SU-DHL-6 (cell line): Measurements from ENCODE around the gene MICOS13.

Source experiments
- H2AFZ ChIP-seq: fragments of 200-600 bp; sonication (generic); 2 replicates; pipeline ENCODE4 v1.6.1; 2014; ENCODE audit warnings: low read depth, mild to moderate bottlenecking, moderate library complexity, mixed read lengths, antibody characterized with exemption, low read length; ENCODE audit not compliant: severe bottlenecking
- H3F3A ChIP-seq: fragments of 200-600 bp; shearing (Covaris generic); 2 replicates; pipeline ENCODE4 v1.6.0; 2016; ENCODE audit warnings: antibody characterized with exemption, mild to moderate bottlenecking; ENCODE audit not compliant: insufficient read depth
- H3K27ac ChIP-seq: fragments of 200-600 bp; sonication (generic); 2 replicates; pipeline ENCODE4 v1.5.1; 2016; ENCODE audit warnings: low read depth, mild to moderate bottlenecking, low read length, moderate library complexity, mixed read lengths
- H3K27me3 ChIP-seq: fragments of 200-600 bp; sonication (generic), shearing (Covaris generic); 2 replicates; pipeline ENCODE4 v1.6.0; 2014; ENCODE audit warnings: mild to moderate bottlenecking, low read length
- H3K36me3 ChIP-seq: fragments of 200-600 bp; sonication (generic); 2 replicates; pipeline ENCODE4 v1.6.1; 2014; ENCODE audit warnings: mild to moderate bottlenecking, low read length, mixed read lengths
- H3K4me2 ChIP-seq: fragments of 300-600, 200-600 bp; shearing (Covaris generic), sonication (generic); 2 replicates; pipeline ENCODE4 v1.6.0; 2014; ENCODE audit warnings: low read length, low read depth, mild to moderate bottlenecking; ENCODE audit not compliant: poor library complexity, severe bottlenecking
- H3K4me3 ChIP-seq: fragments of 200-600 bp; sonication (generic); 2 replicates; pipeline ENCODE4 v1.5.1; 2014; ENCODE audit warnings: antibody characterized with exemption, low read length, mild to moderate bottlenecking, mixed read lengths; ENCODE audit not compliant: insufficient read depth, poor library complexity, severe bottlenecking
- H3K79me2 ChIP-seq: fragments of 200-600 bp; sonication (generic); 2 replicates; pipeline ENCODE4 v1.6.1; 2014; ENCODE audit warnings: mild to moderate bottlenecking, low read length, moderate library complexity; ENCODE audit not compliant: insufficient read depth
- H3K9ac ChIP-seq: fragments of 200-600 bp; sonication (generic); 2 replicates; pipeline ENCODE4 v1.7.0; 2014; ENCODE audit warnings: mild to moderate bottlenecking, low read length
- H3K9me2 ChIP-seq: fragments of 200-600 bp; sonication (generic); replicated peaks from 2 replicates; pipeline ENCODE4 v1.6.1; 2014; ENCODE audit warnings: low read length; ENCODE audit not compliant: insufficient read depth
- H3K9me3 ChIP-seq: fragments of 200-600 bp; sonication (generic); 2 replicates; pipeline ENCODE4 v1.6.1; 2014; ENCODE audit warnings: low read length, mixed read lengths; ENCODE audit not compliant: insufficient read depth
- H4K20me1 ChIP-seq: fragments of 200-600 bp; sonication (generic); 2 replicates; pipeline ENCODE4 v1.6.1; 2014; ENCODE audit warnings: low read depth, mild to moderate bottlenecking, antibody characterized with exemption, low read length, moderate library complexity, mixed read lengths
- EZH2phosphoT487 ChIP-seq: fragments of 200-600 bp; sonication (generic), shearing (Covaris generic); conservative IDR thresholded peaks from 2 replicates; pipeline ENCODE4 v1.6.1; 2018; ENCODE audit warnings: mild to moderate bottlenecking, antibody characterized with exemption, low read length, moderate library complexity, mixed read lengths
- TF ChIP-seq, protein P1 (sequence below): fragments of 200-600 bp; sonication (generic); IDR thresholded peaks from one replicate; pipeline ENCODE4 v1.5.1; 2017; ENCODE audit warnings: antibody characterized with exemption, mild to moderate bottlenecking, low read length, moderate library complexity; ENCODE audit not compliant: insufficient read depth, poor library complexity, severe bottlenecking

The MICOS13 gene

DNA sequence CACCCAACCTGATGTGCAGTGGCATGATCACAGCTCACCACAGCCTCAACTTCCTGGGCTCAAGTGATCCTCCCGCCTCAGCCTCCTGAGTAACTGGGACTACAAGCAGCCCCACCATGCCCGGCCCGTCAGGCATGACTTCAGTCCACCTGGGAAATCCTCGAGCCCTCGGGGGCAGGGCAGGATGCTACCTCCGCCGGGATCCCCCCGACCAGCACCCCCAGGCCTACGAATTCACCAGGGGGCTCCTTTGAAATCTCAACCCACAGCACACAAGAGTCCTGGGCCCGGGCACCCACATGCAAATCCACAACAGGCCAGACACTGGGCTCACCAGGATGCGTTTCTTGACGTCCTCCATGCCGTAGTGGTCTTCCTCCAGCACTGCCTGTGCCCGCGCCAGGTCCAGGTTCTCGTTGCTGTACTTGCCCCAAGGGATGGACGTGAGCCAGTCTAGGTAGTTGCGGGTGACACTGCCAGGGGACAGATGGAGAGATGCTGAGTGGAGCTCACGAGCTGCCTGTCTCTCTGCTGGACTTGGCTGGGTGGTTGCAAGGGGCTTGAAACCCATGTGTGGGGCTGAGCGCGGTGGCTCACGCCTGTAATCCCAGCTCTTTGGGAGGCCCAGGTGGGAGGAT lies 20.3 kb upstream of the MICOS13 start:
- no peaks in the 10 kb centered on the region for H3K9me2 ChIP-seq
- H3K4me3 ChIP-seq: no peak overlapping the region
- no peaks in the 10 kb centered on the region for H3K9me3 ChIP-seq
- no peaks in the 10 kb centered on the region for H3K79me2 ChIP-seq
- peaks cover 11% of the 10 kb centered on the region for H3F3A ChIP-seq
- H3K4me2 ChIP-seq: no peak overlapping the region
- no peak overlapping the region for H3K27ac ChIP-seq
- H3K36me3 ChIP-seq: no peaks in the 10 kb centered on the region
- no peak overlapping the region for H3K9ac ChIP-seq
- H2AFZ ChIP-seq: no peak overlapping the region
- H3K27me3 ChIP-seq: no peaks in the 10 kb centered on the region
- TF ChIP-seq EZH2phosphoT487: no peak
- TF ChIP-seq, protein P1, sequence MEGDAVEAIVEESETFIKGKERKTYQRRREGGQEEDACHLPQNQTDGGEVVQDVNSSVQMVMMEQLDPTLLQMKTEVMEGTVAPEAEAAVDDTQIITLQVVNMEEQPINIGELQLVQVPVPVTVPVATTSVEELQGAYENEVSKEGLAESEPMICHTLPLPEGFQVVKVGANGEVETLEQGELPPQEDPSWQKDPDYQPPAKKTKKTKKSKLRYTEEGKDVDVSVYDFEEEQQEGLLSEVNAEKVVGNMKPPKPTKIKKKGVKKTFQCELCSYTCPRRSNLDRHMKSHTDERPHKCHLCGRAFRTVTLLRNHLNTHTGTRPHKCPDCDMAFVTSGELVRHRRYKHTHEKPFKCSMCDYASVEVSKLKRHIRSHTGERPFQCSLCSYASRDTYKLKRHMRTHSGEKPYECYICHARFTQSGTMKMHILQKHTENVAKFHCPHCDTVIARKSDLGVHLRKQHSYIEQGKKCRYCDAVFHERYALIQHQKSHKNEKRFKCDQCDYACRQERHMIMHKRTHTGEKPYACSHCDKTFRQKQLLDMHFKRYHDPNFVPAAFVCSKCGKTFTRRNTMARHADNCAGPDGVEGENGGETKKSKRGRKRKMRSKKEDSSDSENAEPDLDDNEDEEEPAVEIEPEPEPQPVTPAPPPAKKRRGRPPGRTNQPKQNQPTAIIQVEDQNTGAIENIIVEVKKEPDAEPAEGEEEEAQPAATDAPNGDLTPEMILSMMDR: no peak
- no peaks in the 10 kb centered on the region; the same call in 1 of the 2 replicates for H4K20me1 ChIP-seq

DNA sequence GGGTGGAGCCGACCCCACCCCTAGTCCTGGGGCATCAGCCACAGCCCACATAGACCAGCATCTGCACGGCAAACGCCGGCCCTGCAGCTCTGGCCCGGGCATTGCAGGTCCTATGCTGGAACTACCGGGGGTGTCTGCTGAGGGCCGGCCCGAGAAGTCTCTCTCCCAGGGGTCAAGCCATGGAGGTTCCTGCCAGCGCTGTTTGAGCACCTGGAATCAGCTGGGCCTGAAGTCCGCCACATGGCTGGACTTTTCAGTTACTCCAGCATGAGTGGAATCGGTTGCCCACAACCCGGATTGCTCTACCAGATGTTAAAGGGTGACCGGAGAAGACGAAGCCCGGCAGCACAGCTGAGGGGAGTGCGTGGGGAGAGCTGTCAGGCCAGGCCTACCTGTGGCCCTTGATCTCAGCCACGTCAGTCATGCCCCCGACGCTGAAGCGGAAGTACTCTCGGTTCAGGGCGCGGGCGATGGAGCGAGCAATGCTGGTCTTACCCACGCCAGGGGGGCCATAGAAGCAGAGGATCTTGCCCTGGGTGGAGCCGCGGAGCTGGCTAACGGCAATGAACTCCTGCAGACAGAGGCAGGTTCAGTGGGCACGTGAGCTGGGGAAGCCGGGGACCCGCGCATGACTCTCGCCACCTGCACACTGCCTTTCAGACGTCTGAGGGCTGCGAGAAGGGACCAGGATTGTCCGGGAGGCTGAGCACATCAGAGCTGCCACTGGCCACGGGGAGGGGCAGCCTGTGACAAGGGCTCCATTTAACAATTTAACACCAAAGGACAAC lies 18.5 kb upstream of the MICOS13 start:
- Histone ChIP-seq H3K9me3 (no peaks in the 10 kb centered on the region), H4K20me1 (no peaks in the 10 kb centered on the region; the same call in 1 of the 2 replicates), H3K27ac (no peak overlapping the region), H3F3A (peaks cover 20% of the 10 kb centered on the region), H3K36me3 (no peaks in the 10 kb centered on the region), H3K9me2 (no peaks in the 10 kb centered on the region), H3K79me2 (no peaks in the 10 kb centered on the region), H3K9ac (no peak overlapping the region), H3K27me3 (no peaks in the 10 kb centered on the region), H2AFZ (no peak overlapping the region), H3K4me2 (no peak overlapping the region), H3K4me3 (no peak overlapping the region)
- TF ChIP-seq EZH2phosphoT487: no peak
- TF ChIP-seq, protein P1: no peak

DNA sequence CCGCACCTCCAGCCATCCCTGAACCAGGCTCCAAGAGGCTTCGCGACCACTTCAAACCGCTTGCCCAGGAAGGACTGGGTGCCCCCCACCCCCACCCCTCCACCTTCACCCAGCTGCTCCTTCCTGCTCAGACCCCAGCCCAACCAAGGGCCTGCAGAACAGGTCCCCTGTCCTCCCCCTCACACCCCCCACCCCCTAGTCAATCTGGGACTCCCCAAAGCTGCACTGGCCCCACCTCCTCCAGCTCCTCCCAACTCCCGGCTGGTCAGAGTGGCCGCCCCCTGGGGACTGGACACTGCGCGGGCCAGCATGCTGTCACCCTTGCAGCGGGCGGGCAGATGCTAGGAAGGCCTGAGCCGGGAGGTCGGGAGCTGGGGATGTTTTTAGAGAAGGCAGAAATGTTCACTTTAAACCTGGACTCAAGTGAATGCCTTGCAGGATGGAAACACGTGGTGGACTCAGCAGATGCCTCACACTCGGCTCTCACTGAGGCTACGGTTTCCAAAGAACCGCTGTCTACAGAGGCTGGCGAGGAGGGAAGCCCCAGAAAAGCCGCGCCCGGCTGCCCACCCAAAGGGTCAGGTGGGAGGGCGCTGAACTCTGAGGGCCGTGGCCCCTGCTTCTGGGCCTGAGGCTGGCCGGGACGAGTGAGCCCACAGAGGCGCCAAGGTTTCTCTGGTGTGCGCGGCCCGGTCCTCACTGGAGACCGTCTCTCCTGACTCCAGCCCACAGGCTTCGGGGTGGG lies 17.7 kb upstream of the MICOS13 start:
- H3K27ac ChIP-seq: no peak overlapping the region
- H3K4me2 ChIP-seq: no peak overlapping the region

More for the DNA sequence above, 17.7 kb upstream of the MICOS13 start:
- Histone ChIP-seq H3K9ac (no peak overlapping the region), H3K79me2 (0 out of 2 replicates have a peak, but pooled peaks cover 2% of the 10 kb centered on the region), H3K27me3 (no peaks in the 10 kb centered on the region), H3K9me3 (no peaks in the 10 kb centered on the region), H3F3A (peaks cover 26% of the 10 kb centered on the region), H4K20me1 (no peaks in the 10 kb centered on the region; the same call in 1 of the 2 replicates), H3K9me2 (no peaks in the 10 kb centered on the region), H2AFZ (no peak overlapping the region), H3K4me3 (no peak overlapping the region), H3K36me3 (no peaks in the 10 kb centered on the region)
- TF ChIP-seq, protein P1: no peak
- no peak for TF ChIP-seq EZH2phosphoT487
